HCT116 (cell line): ENCODE data around the gene ZNHIT1.

Source experiments
- CTCF ChIP-seq, 3 experiments: fragments of 200-600 bp in 1 of 3; sonication (generic) in 1 of 3; IDR thresholded peaks in 2 of 3; conservative IDR thresholded peaks in 1 of 3; 2 replicates each; pipeline ENCODE4 v1.5.1; 2012 to 2017; ENCODE audit warnings: low read depth in 2 of 3, low read length in 2 of 3, antibody characterized with exemption in 1 of 3, borderline replicate concordance in 1 of 3, control low read depth in 1 of 3, mild to moderate bottlenecking in 1 of 3, mixed read lengths in 1 of 3, mixed run types in 1 of 3, moderate library complexity in 1 of 3; ENCODE audit not compliant: insufficient read depth in 1 of 3
- EZH2 ChIP-seq: fragments of 200-600 bp; sonication (generic); IDR thresholded peaks from 2 replicates; pipeline ENCODE4 v1.6.1; 2017; ENCODE audit warnings: antibody characterized with exemption, mixed run types
- JUND ChIP-seq: IDR thresholded peaks from 2 replicates; pipeline ENCODE4 v1.6.1; 2012
- POLR2AphosphoS5 ChIP-seq: IDR thresholded peaks from 2 replicates; pipeline ENCODE4 v1.6.1; 2011; ENCODE audit warnings: mild to moderate bottlenecking, low read depth, low read length, moderate library complexity
- RAD21 ChIP-seq: IDR thresholded peaks from 2 replicates; pipeline ENCODE4 v1.6.1; 2012; ENCODE audit warnings: low read depth, mild to moderate bottlenecking
- ZNF274 ChIP-seq: fragments of 200-500 bp; sonication (Bioruptor generic); IDR thresholded peaks from 2 replicates; pipeline ENCODE4 v1.6.1; 2014; ENCODE audit warnings: mild to moderate bottlenecking, low read depth, low read length, inconsistent platforms

GRCh38 chr7:101185258-101185839, 32.6 kb upstream of the ZNHIT1 start:
- no peak for TF ChIP-seq JUND
- TF ChIP-seq POLR2AphosphoS5 = no peak
- no peak for TF ChIP-seq CTCF (IDR thresholded peaks at IDR 0.05 in 2 of 3, conservative IDR thresholded peaks at IDR 0.05 in 1 of 3; ENCODE audit: borderline replicate concordance in 1 of 3, insufficient read depth in 1 of 3, low read depth in 2 of 3, low read length in 2 of 3)
- TF ChIP-seq ZNF274 = no peak
- no peak for TF ChIP-seq RAD21
- no peak for TF ChIP-seq EZH2
